IMR-90 (cell line): ENCODE data around the gene GSK3B. TPM values are rescaled to one million over a fixed set of nuclear protein-coding genes. Genes with fewer than 3 reads are reported as not detected.

Experiments used
- ATAC-seq: fragments of 200-7000 bp; cut with Tn5 transposase; 2 replicates; pipeline ENCODE4 v1.9.1; 2020; ENCODE audit warnings: low read depth, mild to moderate bottlenecking, moderate library complexity
- BruUV-seq: library from RNA; stranded (reverse); fragments of 400-500 nt; replicated peaks from 2 replicates; lab custom pipeline; 2021; lab: Mats Ljungman, UMichigan
- CTCF ChIA-PET: fragments of 300-600 bp; formaldehyde crosslinking; extraction: SDS; loops from one replicate; lab custom pipeline; 2021; ENCODE audit warnings: antibody characterized with exemption; lab: Yijun Ruan, JAX
- POLR2A ChIA-PET: fragments of 300-600 bp; sonication (Branson Sonifier 250); formaldehyde crosslinking; loops from one replicate; lab custom pipeline; 2022; ENCODE audit warnings: antibody characterized with exemption; ENCODE audit not compliant: unreplicated experiment; lab: Charles Lee
- DNase-seq: peaks from one replicate; pipeline ENCODE4 v3.0.0; 2013
- H2AFZ ChIP-seq: replicated peaks from 2 replicates; pipeline ENCODE3; 2013; ENCODE audit warnings: low read length, mild to moderate bottlenecking; ENCODE audit not compliant: poor library complexity
- H2AK5ac ChIP-seq: 2 replicates; pipeline ENCODE4 v1.6.1; 2013; ENCODE audit warnings: low read depth, low read length, inconsistent platforms
- H2AK9ac ChIP-seq: replicated peaks from 2 replicates; pipeline ENCODE3; 2013; ENCODE audit warnings: mild to moderate bottlenecking, low read depth, low read length, moderate library complexity; ENCODE audit not compliant: poor library complexity
- H2BK120ac ChIP-seq: 2 replicates; pipeline ENCODE4 v1.6.1; 2013; ENCODE audit warnings: low read depth, low read length, inconsistent platforms
- H2BK15ac ChIP-seq: 3 replicates; pipeline ENCODE4 v1.6.1; 2013; ENCODE audit warnings: low read depth, low read length, inconsistent platforms
- H2BK20ac ChIP-seq: 2 replicates; pipeline ENCODE4 v1.6.1; 2013; ENCODE audit warnings: low read depth, mild to moderate bottlenecking, inconsistent platforms, low read length, moderate library complexity
- H2BK5ac ChIP-seq: 2 replicates; pipeline ENCODE4 v1.6.1; 2013; ENCODE audit warnings: mild to moderate bottlenecking, low read depth, low read length, inconsistent platforms; ENCODE audit not compliant: poor library complexity, severe bottlenecking
- H3K14ac ChIP-seq: replicated peaks from 2 replicates; pipeline ENCODE4 v1.6.1; 2013; ENCODE audit warnings: low read depth, low read length, inconsistent platforms
- H3K18ac ChIP-seq: 2 replicates; pipeline ENCODE4 v1.6.1; 2013; ENCODE audit warnings: low read depth, low read length, control low read depth
- H3K23ac ChIP-seq: 2 replicates; pipeline ENCODE4 v1.6.1; 2013; ENCODE audit warnings: low read depth, low read length, inconsistent platforms
- H3K27ac ChIP-seq: 2 replicates; pipeline ENCODE4 v1.5.1; 2013; ENCODE audit warnings: mild to moderate bottlenecking, control low read depth, low read length; ENCODE audit not compliant: insufficient read depth
- H3K27me3 ChIP-seq: 2 replicates; pipeline ENCODE4 v1.6.1; 2013; ENCODE audit warnings: low read length; ENCODE audit not compliant: control insufficient read depth, insufficient read depth
- H3K36me3 ChIP-seq: 2 replicates; pipeline ENCODE4 v1.6.1; 2013; ENCODE audit warnings: low read length, mixed read lengths; ENCODE audit not compliant: control insufficient read depth, insufficient read depth
- H3K4ac ChIP-seq: 2 replicates; pipeline ENCODE4 v1.6.1; 2013; ENCODE audit warnings: low read depth, low read length, inconsistent platforms
- H3K4me1 ChIP-seq: 2 replicates; pipeline ENCODE4 v1.6.1; 2013; ENCODE audit warnings: low read length, mixed read lengths; ENCODE audit not compliant: control insufficient read depth, insufficient read depth
- H3K4me2 ChIP-seq: 2 replicates; pipeline ENCODE4 v1.6.1; 2013; ENCODE audit warnings: low read depth, mild to moderate bottlenecking, control low read depth, low read length, moderate library complexity
- H3K4me3 ChIP-seq: 2 replicates; pipeline ENCODE4 v1.5.1; 2013; ENCODE audit warnings: low read depth, mild to moderate bottlenecking, control low read depth, low read length, moderate library complexity; ENCODE audit not compliant: insufficient read depth
- H3K56ac ChIP-seq: 2 replicates; pipeline ENCODE4 v1.6.1; 2013; ENCODE audit warnings: low read length, inconsistent platforms; ENCODE audit not compliant: insufficient read depth; ENCODE audit errors: extremely low read depth
- H3K79me1 ChIP-seq, 2 experiments: 2 replicates each; pipeline ENCODE4 v1.6.1; 2013; ENCODE audit warnings: low read length in 2 of 2, inconsistent platforms in 1 of 2, low read depth in 1 of 2
- H3K9ac ChIP-seq: 2 replicates; pipeline ENCODE4 v1.6.1; 2013; ENCODE audit warnings: low read depth, low read length, control low read depth
- H3K9me1 ChIP-seq: 2 replicates; pipeline ENCODE4 v1.6.1; 2013; ENCODE audit warnings: low read length, inconsistent platforms; ENCODE audit not compliant: insufficient read depth
- H3K9me3 ChIP-seq: 2 replicates; pipeline ENCODE4 v1.6.1; 2013; ENCODE audit warnings: low read length; ENCODE audit not compliant: control insufficient read depth, insufficient read depth
- H4K20me1 ChIP-seq: 2 replicates; pipeline ENCODE4 v1.6.1; 2013; ENCODE audit warnings: low read length, inconsistent platforms; ENCODE audit not compliant: insufficient read depth
- H4K5ac ChIP-seq: 2 replicates; pipeline ENCODE4 v1.6.1; 2013; ENCODE audit warnings: mild to moderate bottlenecking, low read depth, low read length, control low read depth
- H4K8ac ChIP-seq, 2 experiments: 2 replicates each; pipeline ENCODE4 v1.6.1; 2013; ENCODE audit warnings: low read depth in 2 of 2, low read length in 2 of 2, control low read depth in 1 of 2, inconsistent platforms in 1 of 2
- H4K91ac ChIP-seq: 2 replicates; pipeline ENCODE4 v1.6.1; 2013; ENCODE audit warnings: low read depth, low read length, inconsistent platforms; ENCODE audit not compliant: insufficient read depth
- RAD21 ChIP-seq: IDR thresholded peaks from 2 replicates; pipeline ENCODE4 v1.6.1; 2012; ENCODE audit warnings: low read length, improper control_type of control experiment
- WGBS, 2 experiments: methylation state at CpG; one replicate each; pipeline versions ENCODE4 v1.1.5 to v1.1.7; 2013; ENCODE audit warnings: missing lambda C conversion rate in 2 of 2; ENCODE audit not compliant: insufficient read length in 1 of 2; ENCODE audit errors: extremely low coverage in 2 of 2; 5-methylcytosine and 5-hydroxymethylcytosine counted together
- dilution Hi-C: fragments of 300-500 bp; cut with HindIII; formaldehyde crosslinking; loops from one replicate; pipeline ENCODE4 v1.14.3; 2018; ENCODE audit warnings: low sequenced_read_pairs; ENCODE audit not compliant: unreplicated experiment
- in situ Hi-C: fragments of 300-500 bp; cut with MboI; formaldehyde crosslinking; loops from 3 replicates; pipeline ENCODE4 v1.14.3; 2019; ENCODE audit warnings: low sequenced_read_pairs, inconsistent platforms, mixed read lengths
- intact Hi-C: fragments of 100-400 bp; cut with micrococcal nuclease; formaldehyde crosslinking; loops from 2 replicates; pipeline ENCODE4 v1.10.0; 2022
- polyA plus RNA-seq, 3 experiments: library from polyadenylated mRNA; depleted of rRNA; stranded (reverse); fragments of >200 nt; gene quantifications; 2 replicates each; pipeline ENCODE4 v1.2.3, GENCODE V29; 2012; ENCODE audit warnings: low replicate concordance in 1 of 3
- total RNA-seq: library from RNA; depleted of rRNA; stranded (reverse); fragments of >200 nt; gene quantifications from 2 replicates; pipeline ENCODE4 v1.2.3, GENCODE V29; 2012

Gene GSK3B
- total and polyA plus RNA-seq, 2 of the 4 experiments (the other 2 are of a cell fraction) = 19.2 to 33.2 TPM

GRCh38 chr3:120064641-120065040 lies 29.6 kb downstream of the GSK3B start:
- CTCF ChIA-PET = no interaction called here
- TF ChIP-seq RAD21 = no peak
- no peak overlapping the region for H4K5ac ChIP-seq

More at GRCh38 chr3:120064641-120065040, 29.6 kb downstream of the GSK3B start:
- H3K79me1 ChIP-seq = peaks cover 3 to 53% of the 10 kb centered on the region in 2 experiments; a peak in 3 of 4 replicates
- H3K9me3 ChIP-seq = no peaks in the 10 kb centered on the region
- no peak overlapping the region for H2AK9ac ChIP-seq
- H3K4ac ChIP-seq = no peak overlapping the region
- H3K27ac ChIP-seq = no peak overlapping the region
- no peak overlapping the region for H2BK15ac ChIP-seq
- no peak overlapping the region for H3K14ac ChIP-seq
- no peak overlapping the region for H2BK120ac ChIP-seq
- no peak overlapping the region for H2BK20ac ChIP-seq
- no peak overlapping the region for H3K4me3 ChIP-seq
- no peak overlapping the region for H2AFZ ChIP-seq
- no peak for DNase-seq
- no peak overlapping the region for H3K56ac ChIP-seq
- no peak overlapping the region for H3K9ac ChIP-seq
- dilution Hi-C loops (no loop called here), intact Hi-C loops (no loop called here), in situ Hi-C loops (no loop called here)
- H4K91ac ChIP-seq = no peak overlapping the region
- no peak overlapping the region for H2BK5ac ChIP-seq
- BruUV-seq = no TSS peak
- H3K9me1 ChIP-seq = peaks cover 5% of the 10 kb centered on the region; the same call in 1 of the 2 replicates
- H3K4me2 ChIP-seq = no peak overlapping the region
- no peak overlapping the region for H3K23ac ChIP-seq
- ATAC-seq = no peak
- WGBS, 2 experiments = no CpG with 5 or more reads among the region's 2 CpGs
- H4K8ac ChIP-seq = no peak overlapping the region
- no peaks in the 10 kb centered on the region for H3K4me1 ChIP-seq
- POLR2A ChIA-PET = interaction anchor here (0.6 kb wide), 1 partner anchor 30 kb away, joined by 3 read pairs; no protein-coding TSS in a partner anchor
- H4K20me1 ChIP-seq = peaks cover 88% of the 10 kb centered on the region
- H3K18ac ChIP-seq = no peak overlapping the region
- H3K27me3 ChIP-seq = no peaks in the 10 kb centered on the region
- no peaks in the 10 kb centered on the region for H3K36me3 ChIP-seq
- no peak overlapping the region for H2AK5ac ChIP-seq
